Anterior cingulate cortex (tissue), 58 donors: Measurements from ENCODE around the gene HRK.

Experiments
- DNase-seq, 58 donors: peaks; one replicate each; lab custom pipeline; 2025; lab: John Stamatoyannopoulos, UW

Gene HRK

GRCh38 chr12:116901612-116902011, 20.4 kb upstream of the HRK start:
- no peak for DNase-seq

- DNase-seq = no peak
These were observed 17.4 kb upstream of the HRK start for GRCh38 chr12:116898669-116899068.

- no peak for DNase-seq
These were observed 16.2 kb upstream of the HRK start for GRCh38 chr12:116897476-116897875.

- no peak for DNase-seq
These were observed 15.2 kb upstream of the HRK start for GRCh38 chr12:116896411-116896924.

GRCh38 chr12:116894913-116895312, 13.7 kb upstream of the HRK start:
- no peak for DNase-seq

GRCh38 chr12:116892349-116893140, 11.3 kb upstream of the HRK start:
- no peak for DNase-seq

- DNase-seq = no peak
These were observed 9.8 kb upstream of the HRK start for GRCh38 chr12:116891019-116891418.

GRCh38 chr12:116890330-116890729, 9.1 kb upstream of the HRK start:
- DNase-seq = no peak

- DNase-seq = no peak
These were observed 6.7 kb upstream of the HRK start for GRCh38 chr12:116887897-116888296.

GRCh38 chr12:116887244-116887643, 6.0 kb upstream of the HRK start:
- no peak for DNase-seq

- DNase-seq = no peak
These were observed 4.2 kb upstream of the HRK start for GRCh38 chr12:116885491-116885890.

GRCh38 chr12:116884871-116885270, 3.6 kb upstream of the HRK start:
- no peak for DNase-seq

GRCh38 chr12:116882742-116883141, 1.5 kb upstream of the HRK start:
- DNase-seq = peak in 4 of 58 donors; percentile 1 to 38 (median 22)

- no peak for DNase-seq
These were observed 751 bp upstream of the HRK start for GRCh38 chr12:116881877-116882507.

GRCh38 chr12:116880817-116881324, 370 bp downstream of the HRK start:
- DNase-seq = peak in 13 of 58 donors; percentile 6 to 53 (median 20)

GRCh38 chr12:116880213-116880816, 926 bp downstream of the HRK start:
- DNase-seq = no peak

- peak in 12 of 58 donors; percentile 7 to 50 (median 24) for DNase-seq
These were observed 1.6 kb downstream of the HRK start for GRCh38 chr12:116879509-116880212.

GRCh38 chr12:116878567-116879508, 2.4 kb downstream of the HRK start:
- DNase-seq = peak in 3 of 58 donors; percentile 6 to 12 (median 9)

- peak in 4 of 58 donors; percentile 12 to 24 (median 16) for DNase-seq
These were observed 4.9 kb downstream of the HRK start for GRCh38 chr12:116876151-116876869.
